HPDE6-E6E7 (cell line): ENCODE data around the gene C20orf173.
A peak's percentile ranks its signal among the peaks of the same experiment; 100 is the strongest.
"Not testable (repeated sequence)": the region's sequence is repeated elsewhere in the genome, so short reads cannot be mapped to it uniquely, and the experiment has no call there.

Experiments used
- DNase-seq: peaks from one replicate; pipeline ENCODE4 v3.0.0; 2011; ENCODE audit warnings: missing footprints; ENCODE audit errors: extremely low spot score

C20orf173 gene

DNA sequence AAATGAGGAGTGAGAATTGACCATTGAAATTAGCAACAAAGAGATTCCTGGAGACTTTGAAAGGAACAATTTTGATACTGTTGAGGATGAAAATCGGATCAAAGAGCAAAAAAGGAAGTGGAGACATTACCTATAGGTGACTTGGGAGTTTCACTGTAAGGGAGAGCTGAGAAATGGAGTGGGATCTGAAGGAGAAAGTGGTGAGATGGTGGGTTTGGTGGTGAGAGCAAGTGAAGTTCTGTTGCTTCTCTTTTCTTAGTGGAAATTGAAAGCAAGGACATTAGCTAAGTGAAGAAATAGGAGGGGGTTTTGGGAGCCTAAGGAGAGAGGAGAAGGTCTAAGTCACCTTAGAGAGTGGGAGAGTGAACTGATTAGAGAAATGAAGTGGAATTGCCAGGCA, 16.7 kb upstream of the C20orf173 start:
- DNase-seq, result no peak

- not testable (repeated sequence) for DNase-seq
Measured at GRCh38 chr20:35544941-35545340, 15.5 kb upstream of the C20orf173 start.

DNA sequence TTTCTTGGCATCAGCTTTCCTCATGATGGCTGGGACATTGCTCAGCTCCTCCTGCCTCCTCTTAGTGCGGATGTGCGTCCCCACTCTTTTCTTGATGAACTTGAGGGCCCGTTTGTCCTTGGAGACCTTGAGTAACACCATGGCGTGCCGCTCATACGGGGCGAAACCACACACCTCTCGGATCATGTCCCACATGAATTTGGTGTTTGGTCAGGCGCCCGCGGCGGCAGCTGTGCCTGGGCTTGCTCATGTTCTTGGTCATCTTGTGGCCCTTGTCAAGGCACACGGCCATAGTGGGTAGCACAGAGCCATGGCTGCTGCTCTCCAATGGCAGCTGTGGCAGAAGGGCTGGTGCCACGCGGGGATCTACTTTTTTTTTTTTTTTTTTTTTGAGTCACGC, 15.0 kb upstream of the C20orf173 start:
- DNase-seq, result no peak

- DNase-seq, result no peak
Measured at GRCh38 chr20:35542990-35543389, 13.5 kb upstream of the C20orf173 start.

- DNase-seq, result peak; percentile 94
Measured at GRCh38 chr20:35541783-35542662, 12.6 kb upstream of the C20orf173 start, which contains the start of gene ERGIC3. Gene ERGIC3, plus strand, starts transcription at chr20:35542078. Its CDS starts 20 bp downstream, at chr20:35542098.

DNA sequence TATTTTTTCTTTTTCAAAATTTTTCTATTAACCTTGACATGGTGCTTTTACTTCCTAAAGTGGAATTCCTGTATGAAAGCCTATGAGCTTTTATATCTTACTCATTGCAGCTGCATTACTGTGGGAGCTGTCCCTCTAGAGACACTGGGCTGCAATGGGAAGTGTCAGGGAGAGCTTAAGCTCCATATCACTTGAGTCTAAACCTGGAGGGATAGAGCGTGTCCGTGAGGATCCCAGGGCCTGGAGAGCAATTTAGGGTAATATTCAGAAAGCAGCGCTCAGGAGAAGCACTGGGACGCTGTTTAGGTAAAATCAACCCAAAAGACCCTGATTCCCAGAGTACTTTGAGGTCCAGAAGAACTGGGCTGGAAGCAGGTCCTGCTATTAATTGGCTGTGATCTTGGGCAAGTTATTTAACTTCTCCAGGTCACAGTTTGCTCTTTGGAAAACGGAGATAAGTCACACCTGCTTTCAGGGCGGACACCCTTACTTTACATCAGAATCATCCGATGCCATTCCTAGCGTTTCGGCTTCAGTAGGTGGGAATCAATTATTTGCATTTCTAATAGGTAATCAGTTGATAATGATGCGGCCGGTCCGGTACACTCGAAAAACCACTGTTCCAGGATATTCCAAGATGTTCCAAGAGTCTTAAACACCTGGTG, 11.8 kb upstream of the C20orf173 start:
- no peak for DNase-seq

DNA sequence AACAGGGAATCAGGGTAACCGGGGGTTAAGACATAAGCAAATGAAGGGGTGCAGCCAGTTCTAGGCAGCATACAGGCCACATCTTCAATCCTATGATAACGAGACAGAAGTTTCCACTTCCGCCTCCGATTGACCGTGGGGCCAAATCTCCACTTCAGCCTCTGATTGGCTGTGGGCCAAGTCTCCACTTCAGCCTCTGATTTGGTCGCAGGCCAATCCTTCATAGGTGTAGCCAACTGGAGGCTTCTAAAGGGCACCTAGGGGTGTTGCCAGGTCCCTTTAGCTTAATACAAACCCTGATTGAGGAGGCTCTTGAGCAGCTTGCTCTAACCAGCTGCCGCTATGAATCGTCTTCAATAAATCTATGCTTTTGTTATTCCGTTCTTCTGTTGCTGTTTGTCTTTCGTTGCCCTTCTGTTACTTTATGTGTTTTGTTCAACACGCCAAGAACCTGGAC, 10.3 kb upstream of the C20orf173 start:
- DNase-seq, result no peak

DNA sequence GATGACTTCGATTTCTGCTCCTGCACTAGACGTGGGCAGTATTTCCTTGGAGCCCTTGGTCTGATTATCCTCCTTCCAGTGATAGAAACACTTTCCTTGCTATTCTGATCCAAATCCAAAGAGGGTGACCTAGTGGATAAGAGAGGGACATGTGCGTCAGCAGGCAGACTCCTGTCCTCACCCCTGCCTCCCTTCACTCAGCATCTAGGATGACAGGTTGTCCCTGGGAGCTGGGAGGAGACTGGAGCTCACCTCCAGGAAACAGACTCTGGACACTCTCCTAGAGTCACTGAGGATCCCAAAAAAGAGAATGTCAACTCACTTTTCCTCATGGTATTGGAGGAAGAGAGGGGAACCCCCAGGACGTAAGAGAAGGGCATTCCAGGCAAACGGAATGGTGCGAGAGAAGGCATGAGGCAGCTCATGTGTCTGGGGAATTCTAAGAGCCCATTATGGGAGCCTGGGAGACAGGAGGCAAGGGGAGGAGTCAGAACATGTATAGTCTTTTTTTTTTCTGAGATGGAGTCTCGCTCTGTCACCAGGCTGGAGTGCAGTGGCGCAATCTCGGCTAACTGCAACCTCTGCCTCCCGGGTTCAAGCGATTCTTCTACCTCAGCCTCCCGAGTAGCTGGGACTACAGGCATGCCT, 2.2 kb downstream of the C20orf173 start:
- DNase-seq, result no peak

DNA sequence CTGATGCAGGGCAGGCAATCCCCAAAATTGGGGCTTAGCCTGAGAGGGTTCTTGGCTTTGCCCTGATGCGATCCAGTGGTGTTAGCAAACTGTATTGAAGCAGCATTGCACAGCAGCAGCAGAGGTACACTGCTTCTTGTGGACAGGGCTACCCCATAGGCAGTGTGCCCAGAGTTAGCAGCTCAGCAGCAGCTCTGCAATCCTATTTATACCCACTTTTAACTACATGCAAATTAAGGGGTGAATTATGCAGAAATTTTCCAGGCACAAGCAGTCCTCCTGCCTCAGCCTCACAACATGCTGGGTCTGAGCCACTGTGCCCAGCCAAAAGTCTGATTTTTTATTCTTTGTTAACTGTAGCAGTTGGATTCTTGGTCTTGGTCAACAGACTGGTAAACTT, 3.8 kb downstream of the C20orf173 start:
- no peak for DNase-seq

GRCh38 chr20:35523298-35523888, 6.1 kb downstream of the C20orf173 start:
- DNase-seq, result peak; percentile 76

- DNase-seq, result no peak
Measured at GRCh38 chr20:35518955-35519354, 10.5 kb downstream of the C20orf173 start.

- DNase-seq, result not testable (repeated sequence)
Measured at GRCh38 chr20:35517767-35518166, 11.7 kb downstream of the C20orf173 start.

DNA sequence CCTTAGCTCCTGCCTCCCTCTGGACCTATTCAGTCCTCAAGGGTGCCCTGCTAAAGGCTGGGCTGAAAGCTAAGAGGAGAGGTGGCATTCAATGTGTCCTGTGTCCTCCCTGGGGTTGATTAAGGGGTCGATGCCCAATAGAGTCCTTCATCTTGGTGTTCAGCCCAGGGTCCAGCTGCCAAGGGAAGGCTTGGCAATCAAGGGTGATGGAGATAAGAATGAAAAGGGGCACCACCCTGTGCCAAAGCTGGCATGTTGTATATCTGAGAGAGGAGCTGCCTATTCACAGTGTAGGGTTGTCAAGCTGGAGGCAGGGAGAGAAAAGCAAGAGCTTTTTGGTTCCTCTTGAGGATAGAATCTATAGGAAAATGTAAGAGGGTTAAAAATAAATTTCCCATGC, 12.3 kb downstream of the C20orf173 start:
- no peak for DNase-seq

- peak; percentile 100 for DNase-seq
Measured at GRCh38 chr20:35515949-35516645, 13.4 kb downstream of the C20orf173 start.

- DNase-seq, result no peak
Measured at GRCh38 chr20:35515341-35515740, 14.1 kb downstream of the C20orf173 start.

DNA sequence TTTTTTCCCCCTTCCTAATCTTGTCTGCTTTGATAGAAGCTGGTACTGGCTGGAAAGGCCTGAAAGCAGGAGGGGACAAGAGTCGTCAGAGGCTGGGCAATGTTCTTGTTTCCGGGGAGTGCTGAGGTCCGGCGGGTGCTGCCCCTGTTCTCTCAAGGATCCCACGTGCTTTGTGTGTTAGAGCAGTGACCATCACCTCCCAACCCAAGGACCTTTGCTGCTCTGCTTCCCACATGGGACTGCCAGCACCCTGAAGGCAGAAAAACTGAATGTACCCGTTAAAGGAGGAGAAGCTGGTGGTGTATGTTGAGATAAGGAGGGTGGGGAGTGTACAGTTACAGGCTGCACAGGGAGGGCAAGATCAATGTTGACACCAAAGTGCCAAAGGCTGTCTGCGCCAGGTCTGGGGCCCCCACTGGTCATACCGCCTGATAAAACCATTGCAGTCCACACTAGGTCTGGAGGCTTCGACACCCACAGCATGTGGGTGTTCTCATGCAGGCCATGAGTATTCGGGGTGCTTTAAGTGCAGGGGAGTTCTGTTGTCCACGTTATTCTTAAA, 15.0 kb downstream of the C20orf173 start:
- no peak for DNase-seq

DNA sequence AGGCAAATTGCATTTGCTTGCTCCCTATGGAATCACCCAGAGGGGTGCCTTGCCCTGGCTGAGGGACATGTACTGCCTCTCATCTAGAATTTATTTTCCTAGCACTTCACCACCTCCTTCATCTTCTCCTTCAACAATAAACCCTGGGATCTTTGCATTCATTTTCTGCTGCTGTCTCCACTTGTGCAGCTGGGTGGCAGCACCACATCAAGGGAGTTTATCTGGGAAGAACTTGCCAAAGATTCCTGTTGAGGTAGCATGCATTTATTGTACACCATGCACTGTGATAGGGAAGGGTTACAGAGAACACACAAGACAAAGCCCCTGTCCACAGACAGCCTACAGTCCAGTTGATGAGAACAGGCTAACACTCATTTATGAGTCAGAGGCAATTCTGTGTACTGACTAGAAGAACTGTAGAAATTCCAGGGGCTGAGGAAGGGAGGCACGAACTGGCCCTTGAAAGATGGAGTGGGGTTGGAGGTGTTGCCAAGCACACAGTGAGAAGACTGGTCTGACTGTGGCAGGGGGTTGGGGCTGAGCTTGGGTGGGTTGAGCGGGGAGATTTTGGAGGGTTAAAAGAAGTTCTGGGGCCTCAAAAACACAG, 17.5 kb downstream of the C20orf173 start:
- DNase-seq, result peak; percentile 63

- DNase-seq, result no peak
Measured at GRCh38 chr20:35510951-35511735, 18.3 kb downstream of the C20orf173 start.

DNA sequence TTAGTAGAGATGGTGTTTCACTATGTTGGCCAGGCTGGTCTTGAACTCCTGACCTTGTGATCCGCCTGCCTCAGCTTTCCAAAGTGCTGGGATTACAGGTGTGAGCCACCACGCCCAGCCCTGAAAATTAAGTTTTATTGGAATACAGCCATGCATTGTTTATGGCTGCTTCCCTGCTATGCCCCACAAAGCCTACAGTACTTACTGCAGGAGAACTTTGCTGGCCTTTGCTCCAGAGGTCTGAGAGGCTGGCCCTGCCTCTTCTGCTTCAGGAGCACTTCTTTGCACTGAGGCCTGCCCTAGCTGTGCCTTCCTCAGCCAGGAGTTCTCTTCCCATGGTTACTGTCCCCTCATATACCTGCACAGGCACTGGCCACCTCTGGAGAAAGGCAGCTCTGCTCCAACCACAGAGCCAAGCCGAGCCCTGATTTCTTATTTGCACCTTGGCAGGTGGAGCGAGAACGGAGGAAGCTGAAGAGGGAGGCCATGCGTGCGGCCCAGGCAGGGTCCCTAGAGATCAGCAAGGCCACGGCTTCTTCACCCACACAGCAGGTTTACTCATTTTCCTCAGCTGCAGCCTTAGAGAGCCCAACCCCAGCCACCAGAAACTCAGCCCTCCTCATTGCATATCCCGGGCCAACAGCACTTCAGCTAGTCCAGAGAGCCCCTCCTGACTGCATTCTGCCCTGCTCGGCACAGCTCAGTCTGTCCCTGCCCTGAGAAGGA, 20.8 kb downstream of the C20orf173 start:
- DNase-seq, result no peak
